Measurements from ENCODE around the gene CLSTN3.

CLSTN3 gene

GRCh38 chr12:7116916-7117315 lies 13.3 kb upstream of the CLSTN3 start:
- no peak for DNase-seq (ENCODE audit: low read depth)
- TF ChIP-seq CTCF (conservative IDR thresholded peaks at IDR 0.05; ENCODE audit: control insufficient read depth, insufficient read depth, low read depth, low read length): no peak
- no peak overlapping the region for H3K4me3 ChIP-seq (ENCODE audit: control insufficient read depth, low read depth, low read length)

- no peak for DNase-seq (ENCODE audit: low read depth)
- TF ChIP-seq CTCF (conservative IDR thresholded peaks at IDR 0.05; ENCODE audit: control insufficient read depth, insufficient read depth, low read depth, low read length): no peak
- no peak overlapping the region for H3K4me3 ChIP-seq (ENCODE audit: control insufficient read depth, low read depth, low read length)
Measured at GRCh38 chr12:7117670-7118069, 12.5 kb upstream of the CLSTN3 start.

GRCh38 chr12:7118881-7119280 lies 11.3 kb upstream of the CLSTN3 start:
- DNase-seq (ENCODE audit: low read depth): no peak
- no peak overlapping the region for H3K4me3 ChIP-seq (ENCODE audit: control insufficient read depth, low read depth, low read length)
- no peak for TF ChIP-seq CTCF (conservative IDR thresholded peaks at IDR 0.05; ENCODE audit: control insufficient read depth, insufficient read depth, low read depth, low read length)

GRCh38 chr12:7120166-7120565 lies 10.0 kb upstream of the CLSTN3 start:
- TF ChIP-seq CTCF (conservative IDR thresholded peaks at IDR 0.05; ENCODE audit: control insufficient read depth, insufficient read depth, low read depth, low read length): no peak
- no peak overlapping the region for H3K4me3 ChIP-seq (ENCODE audit: control insufficient read depth, low read depth, low read length)
- DNase-seq (ENCODE audit: low read depth): no peak

- DNase-seq (ENCODE audit: low read depth): no peak
- TF ChIP-seq CTCF (conservative IDR thresholded peaks at IDR 0.05; ENCODE audit: control insufficient read depth, insufficient read depth, low read depth, low read length): no peak
- no peak overlapping the region for H3K4me3 ChIP-seq (ENCODE audit: control insufficient read depth, low read depth, low read length)
Measured at GRCh38 chr12:7121324-7121723, 8.8 kb upstream of the CLSTN3 start.

GRCh38 chr12:7122811-7123769 lies 7.1 kb upstream of the CLSTN3 start:
- no peak for DNase-seq (ENCODE audit: low read depth)
- TF ChIP-seq CTCF (conservative IDR thresholded peaks at IDR 0.05; ENCODE audit: control insufficient read depth, insufficient read depth, low read depth, low read length): no peak

More at GRCh38 chr12:7122811-7123769, 7.1 kb upstream of the CLSTN3 start:
- no peak overlapping the region for H3K4me3 ChIP-seq (ENCODE audit: control insufficient read depth, low read depth, low read length)

All from fibroblast of mammary gland (primary cell).